ENCODE measurements around the gene TMEM106B.

TMEM106B gene

GRCh38 chr7:12199363-12199762 lies 11.7 kb upstream of the TMEM106B start (continued):
- TF ChIP-seq, protein P1, sequence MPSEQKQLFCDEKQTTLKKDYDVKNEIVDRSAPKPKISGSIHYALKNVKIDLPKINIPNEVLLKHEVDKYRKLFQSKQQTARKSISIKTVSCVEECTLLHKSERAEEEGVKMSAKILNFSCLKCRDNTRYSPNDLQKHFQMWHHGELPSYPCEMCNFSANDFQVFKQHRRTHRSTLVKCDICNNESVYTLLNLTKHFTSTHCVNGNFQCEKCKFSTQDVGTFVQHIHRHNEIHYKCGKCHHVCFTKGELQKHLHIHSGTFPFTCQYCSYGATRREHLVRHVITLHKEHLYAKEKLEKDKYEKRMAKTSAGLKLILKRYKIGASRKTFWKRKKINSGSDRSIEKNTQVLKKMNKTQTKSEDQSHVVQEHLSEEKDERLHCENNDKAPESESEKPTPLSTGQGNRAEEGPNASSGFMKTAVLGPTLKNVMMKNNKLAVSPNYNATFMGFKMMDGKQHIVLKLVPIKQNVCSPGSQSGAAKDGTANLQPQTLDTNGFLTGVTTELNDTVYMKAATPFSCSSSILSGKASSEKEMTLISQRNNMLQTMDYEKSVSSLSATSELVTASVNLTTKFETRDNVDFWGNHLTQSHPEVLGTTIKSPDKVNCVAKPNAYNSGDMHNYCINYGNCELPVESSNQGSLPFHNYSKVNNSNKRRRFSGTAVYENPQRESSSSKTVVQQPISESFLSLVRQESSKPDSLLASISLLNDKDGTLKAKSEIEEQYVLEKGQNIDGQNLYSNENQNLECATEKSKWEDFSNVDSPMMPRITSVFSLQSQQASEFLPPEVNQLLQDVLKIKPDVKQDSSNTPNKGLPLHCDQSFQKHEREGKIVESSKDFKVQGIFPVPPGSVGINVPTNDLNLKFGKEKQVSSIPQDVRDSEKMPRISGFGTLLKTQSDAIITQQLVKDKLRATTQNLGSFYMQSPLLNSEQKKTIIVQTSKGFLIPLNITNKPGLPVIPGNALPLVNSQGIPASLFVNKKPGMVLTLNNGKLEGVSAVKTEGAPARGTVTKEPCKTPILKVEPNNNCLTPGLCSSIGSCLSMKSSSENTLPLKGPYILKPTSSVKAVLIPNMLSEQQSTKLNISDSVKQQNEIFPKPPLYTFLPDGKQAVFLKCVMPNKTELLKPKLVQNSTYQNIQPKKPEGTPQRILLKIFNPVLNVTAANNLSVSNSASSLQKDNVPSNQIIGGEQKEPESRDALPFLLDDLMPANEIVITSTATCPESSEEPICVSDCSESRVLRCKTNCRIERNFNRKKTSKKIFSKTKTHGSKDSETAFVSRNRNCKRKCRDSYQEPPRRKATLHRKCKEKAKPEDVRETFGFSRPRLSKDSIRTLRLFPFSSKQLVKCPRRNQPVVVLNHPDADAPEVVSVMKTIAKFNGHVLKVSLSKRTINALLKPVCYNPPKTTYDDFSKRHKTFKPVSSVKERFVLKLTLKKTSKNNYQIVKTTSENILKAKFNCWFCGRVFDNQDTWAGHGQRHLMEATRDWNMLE (tag by site-specific recombination; conservative IDR thresholded peaks at IDR 0.05; ENCODE audit: low read depth), result no peak
- TF ChIP-seq ZNF132 (tag by site-specific recombination; IDR thresholded peaks at IDR 0.05; ENCODE audit: borderline replicate concordance) (no peak), ZBTB1 (tag by site-specific recombination; IDR thresholded peaks at IDR 0.05) (no peak), GLI4 (tag by site-specific recombination; IDR thresholded peaks at IDR 0.05) (no peak), ZNF549 (tag by site-specific recombination; IDR thresholded peaks at IDR 0.05) (no peak), ZNF24 (tag by site-specific recombination; IDR thresholded peaks at IDR 0.05) (no peak), ZNF473 (tag by site-specific recombination; IDR thresholded peaks at IDR 0.05) (no peak), ZNF121 (tag by site-specific recombination; IDR thresholded peaks at IDR 0.05) (no peak), ZNF529 (tag by site-specific recombination; IDR thresholded peaks at IDR 0.05; ENCODE audit: insufficient replicate concordance) (no peak)
- TF ChIP-seq, protein P2, sequence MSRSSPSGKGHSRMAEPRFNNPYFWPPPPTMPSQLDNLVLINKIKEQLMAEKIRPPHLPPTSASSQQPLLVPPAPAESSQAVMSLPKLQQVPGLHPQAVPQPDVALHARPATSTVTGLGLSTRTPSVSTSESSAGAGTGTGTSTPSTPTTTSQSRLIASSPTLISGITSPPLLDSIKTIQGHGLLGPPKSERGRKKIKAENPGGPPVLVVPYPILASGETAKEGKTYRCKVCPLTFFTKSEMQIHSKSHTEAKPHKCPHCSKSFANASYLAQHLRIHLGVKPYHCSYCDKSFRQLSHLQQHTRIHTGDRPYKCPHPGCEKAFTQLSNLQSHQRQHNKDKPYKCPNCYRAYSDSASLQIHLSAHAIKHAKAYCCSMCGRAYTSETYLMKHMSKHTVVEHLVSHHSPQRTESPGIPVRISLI (tag by site-specific recombination; IDR thresholded peaks at IDR 0.05), result no peak

DNA sequence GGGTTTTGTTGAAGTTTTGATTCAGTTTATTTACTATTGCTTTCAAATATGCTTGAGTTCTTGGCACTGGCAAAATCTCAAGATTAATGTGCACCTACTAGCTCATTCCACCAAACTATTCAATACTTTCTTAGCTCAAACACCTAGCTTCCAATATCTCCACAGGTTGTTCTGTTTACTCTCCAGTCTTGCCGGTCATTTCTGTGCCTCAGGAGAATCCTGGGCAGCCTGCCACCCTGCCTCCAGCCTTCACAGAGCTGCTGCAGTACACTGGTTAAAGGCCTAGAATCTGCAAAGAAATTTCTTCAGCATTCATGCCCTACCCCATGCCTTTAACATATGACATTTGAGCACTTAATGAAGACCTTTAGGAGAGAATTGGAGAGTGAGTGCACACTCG lies 4.0 kb upstream of the TMEM106B start:
- H3K4me1 ChIP-seq (ENCODE audit: control insufficient read depth, insufficient read depth, low read length), result no peaks in the 10 kb centered on the region
- ChIA-PET CTCF (no interaction called here), POLR2A (no interaction called here)
- H3K27ac ChIP-seq (ENCODE audit: extremely low read depth, low read depth, low read length), result no peak overlapping the region
- H3K9me3 ChIP-seq (ENCODE audit: control insufficient read depth, insufficient read depth, low read depth, low read length), result no peaks in the 10 kb centered on the region
- H3K36me3 ChIP-seq (ENCODE audit: control insufficient read depth in 2 of 2, insufficient read depth in 1 of 2, low read length in 2 of 2), result no peaks in the 10 kb centered on the region
- TF ChIP-seq REST (tag by site-specific recombination; IDR thresholded peaks at IDR 0.05) (no peak), ZFP69B (tag by site-specific recombination; IDR thresholded peaks at IDR 0.05) (no peak), ZNF423 (tag by site-specific recombination; IDR thresholded peaks at IDR 0.05) (no peak), ZNF202 (tag by site-specific recombination; IDR thresholded peaks at IDR 0.05; ENCODE audit: borderline replicate concordance) (no peak), EGR2 (tag by site-specific recombination; IDR thresholded peaks at IDR 0.05; ENCODE audit: low read depth) (no peak), ZSCAN23 (tag by site-specific recombination; IDR thresholded peaks at IDR 0.05) (no peak), YY2 (tag by site-specific recombination; IDR thresholded peaks at IDR 0.05) (no peak), IKZF3 (tag by site-specific recombination; IDR thresholded peaks at IDR 0.05) (no peak), TRIM28 (IDR thresholded peaks at IDR 0.05; ENCODE audit: borderline replicate concordance, low read length) (no peak), ZBTB1 (tag by site-specific recombination; IDR thresholded peaks at IDR 0.05) (no peak), GLIS2 (tag by site-specific recombination; IDR thresholded peaks at IDR 0.05) (no peak), OSR2 (tag by site-specific recombination; IDR thresholded peaks at IDR 0.05) (no peak), GFI1B (tag by site-specific recombination; IDR thresholded peaks at IDR 0.05) (no peak), ZNF449 (tag by site-specific recombination; IDR thresholded peaks at IDR 0.05) (no peak), ZNF600 (tag by site-specific recombination; IDR thresholded peaks at IDR 0.05) (no peak)
- no peak overlapping the region for H3K4me3 ChIP-seq (ENCODE audit: low read depth, low read length)
